HG02943 (cell line): ENCODE data around the gene KCNA10.
"Not testable (repeated sequence)": the region's sequence is repeated elsewhere in the genome, so short reads cannot be mapped to it uniquely, and the experiment has no call there.

ENCODE experiments used
- ATAC-seq: cut with Tn5 transposase; IDR thresholded peaks from one replicate; pipeline ENCODE4 v1.9.1; 2021; ENCODE audit warnings: mild to moderate bottlenecking, low read depth, moderate library complexity; ENCODE audit not compliant: unreplicated experiment

The KCNA10 gene

GRCh38 chr1:110538075-110538474 is 19.1 kb upstream of the KCNA10 start:
- no peak for ATAC-seq

- ATAC-seq = no peak
Observed at GRCh38 chr1:110535985-110536384, 17.0 kb upstream of the KCNA10 start.

GRCh38 chr1:110533230-110533629 is 14.3 kb upstream of the KCNA10 start:
- no peak for ATAC-seq

- ATAC-seq = no peak
Observed at GRCh38 chr1:110529011-110529410, 10.0 kb upstream of the KCNA10 start.

- no peak for ATAC-seq
Observed at GRCh38 chr1:110526201-110526780, 7.3 kb upstream of the KCNA10 start.

- no peak for ATAC-seq
Observed at GRCh38 chr1:110525249-110525595, 6.2 kb upstream of the KCNA10 start.

- no peak for ATAC-seq
Observed at GRCh38 chr1:110524311-110525248, 5.6 kb upstream of the KCNA10 start.

GRCh38 chr1:110523011-110523410 is 4.0 kb upstream of the KCNA10 start:
- ATAC-seq = no peak

- ATAC-seq = no peak
Observed at GRCh38 chr1:110522560-110522959, 3.6 kb upstream of the KCNA10 start.

GRCh38 chr1:110520827-110521226 is 1.9 kb upstream of the KCNA10 start:
- no peak for ATAC-seq

GRCh38 chr1:110515891-110516290 is 3.1 kb downstream of the KCNA10 start:
- no peak for ATAC-seq

- ATAC-seq = no peak
Observed at GRCh38 chr1:110515041-110515440, 3.9 kb downstream of the KCNA10 start.

GRCh38 chr1:110513511-110513910 is 5.5 kb downstream of the KCNA10 start:
- ATAC-seq = no peak

GRCh38 chr1:110511436-110511835 is 7.5 kb downstream of the KCNA10 start:
- ATAC-seq = no peak

GRCh38 chr1:110510921-110511320 is 8.1 kb downstream of the KCNA10 start:
- ATAC-seq = not testable (repeated sequence)

- no peak for ATAC-seq
Observed at GRCh38 chr1:110509655-110510054, 9.3 kb downstream of the KCNA10 start.

GRCh38 chr1:110508028-110508940 is 10.7 kb downstream of the KCNA10 start:
- ATAC-seq = no peak

- no peak for ATAC-seq
Observed at GRCh38 chr1:110506541-110506940, 12.4 kb downstream of the KCNA10 start.

- ATAC-seq = no peak
Observed at GRCh38 chr1:110505596-110505995, 13.4 kb downstream of the KCNA10 start.

GRCh38 chr1:110504226-110504625 is 14.7 kb downstream of the KCNA10 start:
- no peak for ATAC-seq

GRCh38 chr1:110503471-110503870 is 15.5 kb downstream of the KCNA10 start:
- ATAC-seq = no peak
